GM21723 (cell line): ENCODE measurements around the gene HYAL1.

Experiments
- ATAC-seq: cut with Tn5 transposase; IDR thresholded peaks from one replicate; pipeline ENCODE4 v1.9.1; 2021; ENCODE audit warnings: mild to moderate bottlenecking, moderate library complexity; ENCODE audit not compliant: unreplicated experiment

The HYAL1 gene

GRCh38 chr3:50303013-50303815, at the start of gene HYAL1:
Gene HYAL1 (minus strand): TSS chr3:50303574. CDS start chr3:50302956, 618 bp downstream.
- no peak for ATAC-seq

GRCh38 chr3:50352781-50353180, 49.4 kb upstream of the HYAL1 start:
- ATAC-seq: no peak

- ATAC-seq: no peak
Observed at GRCh38 chr3:50351323-50351697, 47.9 kb upstream of the HYAL1 start.

GRCh38 chr3:50350527-50351322, 47.4 kb upstream of the HYAL1 start, which contains the start of the genes CYB561D2 and NPRL2:
Gene CYB561D2 (plus strand): TSS chr3:50350862. CDS start chr3:50351434, 572 bp downstream.
Gene NPRL2 (minus strand): TSS chr3:50350775. CDS start chr3:50350652, 123 bp downstream.
- peak; percentile 86 for ATAC-seq

GRCh38 chr3:50350213-50350526, 46.8 kb upstream of the HYAL1 start:
- ATAC-seq: no peak

- no peak for ATAC-seq
Observed at GRCh38 chr3:50347187-50347813, 43.9 kb upstream of the HYAL1 start.

- ATAC-seq: no peak
Observed at GRCh38 chr3:50345586-50346234, 42.3 kb upstream of the HYAL1 start, which contains the start of gene ZMYND10. Gene ZMYND10 (minus strand): TSS chr3:50345732. CDS start chr3:50345579, 153 bp downstream.

- no peak for ATAC-seq
Observed at GRCh38 chr3:50345008-50345407, 41.6 kb upstream of the HYAL1 start.

- ATAC-seq: no peak
Observed at GRCh38 chr3:50342813-50343633, 39.6 kb upstream of the HYAL1 start.

GRCh38 chr3:50341996-50342650, 38.7 kb upstream of the HYAL1 start:
- no peak for ATAC-seq

GRCh38 chr3:50341537-50341936, 38.2 kb upstream of the HYAL1 start:
- no peak for ATAC-seq

- ATAC-seq: peak; percentile 26
Observed at GRCh38 chr3:50340448-50341329, 37.3 kb upstream of the HYAL1 start, which contains the start of gene RASSF1. Gene RASSF1 (minus strand): TSS chr3:50340836. CDS start chr3:50340805, 31 bp downstream.

GRCh38 chr3:50340147-50340447, 36.7 kb upstream of the HYAL1 start:
- ATAC-seq: no peak

- ATAC-seq: no peak
Observed at GRCh38 chr3:50339485-50340146, 36.2 kb upstream of the HYAL1 start.

- no peak for ATAC-seq
Observed at GRCh38 chr3:50338965-50339364, 35.6 kb upstream of the HYAL1 start.

GRCh38 chr3:50337175-50337861, 33.9 kb upstream of the HYAL1 start:
- ATAC-seq: peak; percentile 70

GRCh38 chr3:50336452-50337174, 33.2 kb upstream of the HYAL1 start:
- peak; percentile 34 for ATAC-seq
